ENCODE measurements around the gene REEP5.
A peak's percentile ranks its signal among the peaks of the same experiment; 100 is the strongest.

The REEP5 gene

DNA sequence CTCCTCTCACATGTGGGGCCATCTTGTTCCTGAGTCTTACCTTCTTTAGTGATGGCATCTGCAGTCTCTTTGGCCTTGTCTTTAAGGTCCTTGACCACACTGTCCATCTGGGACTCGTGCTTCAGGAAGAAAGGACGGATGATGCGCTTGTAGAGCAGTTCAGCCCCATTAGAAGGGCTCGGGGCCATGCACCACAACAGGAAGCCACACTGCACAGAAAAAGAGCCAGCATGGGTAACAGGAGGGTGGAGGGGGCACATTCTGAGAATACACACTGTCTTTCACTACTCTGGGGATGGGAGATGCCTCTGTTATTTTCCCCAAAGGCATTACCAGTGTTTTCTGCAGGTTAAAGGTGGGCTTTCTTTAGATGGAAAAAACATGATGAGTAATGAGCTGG lies 35.1 kb downstream of the REEP5 start:
- Histone ChIP-seq H3K27ac (no peak overlapping the region), H3K36me3 (peaks cover 55% of the 10 kb centered on the region), H3K9me3 (ENCODE audit: severe bottlenecking) (no peaks in the 10 kb centered on the region), H3K27me3 (ENCODE audit: insufficient read depth, low read depth, severe bottlenecking) (no peaks in the 10 kb centered on the region), H3K4me3 (ENCODE audit: low read depth, low read length) (no peak overlapping the region)
- TF ChIP-seq, protein P1, sequence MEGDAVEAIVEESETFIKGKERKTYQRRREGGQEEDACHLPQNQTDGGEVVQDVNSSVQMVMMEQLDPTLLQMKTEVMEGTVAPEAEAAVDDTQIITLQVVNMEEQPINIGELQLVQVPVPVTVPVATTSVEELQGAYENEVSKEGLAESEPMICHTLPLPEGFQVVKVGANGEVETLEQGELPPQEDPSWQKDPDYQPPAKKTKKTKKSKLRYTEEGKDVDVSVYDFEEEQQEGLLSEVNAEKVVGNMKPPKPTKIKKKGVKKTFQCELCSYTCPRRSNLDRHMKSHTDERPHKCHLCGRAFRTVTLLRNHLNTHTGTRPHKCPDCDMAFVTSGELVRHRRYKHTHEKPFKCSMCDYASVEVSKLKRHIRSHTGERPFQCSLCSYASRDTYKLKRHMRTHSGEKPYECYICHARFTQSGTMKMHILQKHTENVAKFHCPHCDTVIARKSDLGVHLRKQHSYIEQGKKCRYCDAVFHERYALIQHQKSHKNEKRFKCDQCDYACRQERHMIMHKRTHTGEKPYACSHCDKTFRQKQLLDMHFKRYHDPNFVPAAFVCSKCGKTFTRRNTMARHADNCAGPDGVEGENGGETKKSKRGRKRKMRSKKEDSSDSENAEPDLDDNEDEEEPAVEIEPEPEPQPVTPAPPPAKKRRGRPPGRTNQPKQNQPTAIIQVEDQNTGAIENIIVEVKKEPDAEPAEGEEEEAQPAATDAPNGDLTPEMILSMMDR (IDR thresholded peaks at IDR 0.05; ENCODE audit: low read depth, low read length): no peak
- no peak for DNase-seq

DNA sequence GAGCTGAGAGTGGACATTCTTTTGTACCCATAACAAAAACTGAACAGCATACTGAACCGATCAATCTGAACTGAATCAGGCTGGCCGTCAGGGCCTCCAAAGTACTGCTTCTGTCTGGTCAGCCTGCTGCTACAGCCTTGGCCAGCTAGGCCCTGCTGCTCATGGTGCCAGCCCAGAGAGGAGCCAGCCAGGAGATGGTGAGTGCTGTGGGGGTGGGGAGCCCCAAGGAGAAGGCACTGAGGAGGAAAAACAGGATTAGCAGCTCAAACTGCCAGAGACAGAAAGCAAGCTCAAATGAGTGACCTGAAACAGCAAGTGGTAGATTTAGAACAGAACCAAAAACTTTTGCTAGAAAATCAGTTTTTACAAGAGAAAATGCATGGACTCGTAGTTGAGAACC lies 37.0 kb downstream of the REEP5 start:
- no peaks in the 10 kb centered on the region for H3K9me3 ChIP-seq (ENCODE audit: severe bottlenecking)
- TF ChIP-seq, protein P1 (IDR thresholded peaks at IDR 0.05; ENCODE audit: low read depth, low read length): no peak
- H3K27me3 ChIP-seq (ENCODE audit: insufficient read depth, low read depth, severe bottlenecking): no peaks in the 10 kb centered on the region
- H3K36me3 ChIP-seq: peaks cover 72% of the 10 kb centered on the region
- H3K27ac ChIP-seq: peak overlapping the region; percentile 11; the same call in 1 of the 2 replicates
- no peak overlapping the region for H3K4me3 ChIP-seq (ENCODE audit: low read depth, low read length)
- no peak for DNase-seq

DNA sequence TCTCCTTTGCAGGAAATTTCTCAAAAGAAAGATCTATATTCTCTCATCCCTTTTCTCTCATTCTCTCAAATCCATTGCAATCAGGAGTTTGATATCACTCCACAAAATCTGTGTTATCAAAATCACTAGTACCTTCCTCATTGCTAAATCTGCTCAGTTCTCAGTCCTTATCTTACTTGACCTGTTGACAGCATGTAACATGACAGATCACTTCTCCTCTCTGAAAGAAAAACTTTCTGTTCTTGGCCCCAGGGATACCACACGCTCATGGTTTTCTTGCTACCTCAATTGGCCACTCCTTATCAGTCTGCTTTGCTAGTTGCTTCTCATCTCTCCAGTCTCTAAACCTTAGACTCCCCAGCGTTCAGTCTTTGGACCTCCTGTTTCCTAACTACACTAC lies 38.8 kb downstream of the REEP5 start:
- Histone ChIP-seq H3K9me3 (ENCODE audit: severe bottlenecking) (no peaks in the 10 kb centered on the region), H3K27me3 (ENCODE audit: insufficient read depth, low read depth, severe bottlenecking) (no peaks in the 10 kb centered on the region), H3K27ac (0 out of 2 replicates have a peak overlapping the region, but pooled peaks have one; percentile 23), H3K4me3 (ENCODE audit: low read depth, low read length) (no peak overlapping the region), H3K36me3 (peaks cover 85% of the 10 kb centered on the region)
- no peak for DNase-seq
- TF ChIP-seq, protein P1 (IDR thresholded peaks at IDR 0.05; ENCODE audit: low read depth, low read length): no peak

DNA sequence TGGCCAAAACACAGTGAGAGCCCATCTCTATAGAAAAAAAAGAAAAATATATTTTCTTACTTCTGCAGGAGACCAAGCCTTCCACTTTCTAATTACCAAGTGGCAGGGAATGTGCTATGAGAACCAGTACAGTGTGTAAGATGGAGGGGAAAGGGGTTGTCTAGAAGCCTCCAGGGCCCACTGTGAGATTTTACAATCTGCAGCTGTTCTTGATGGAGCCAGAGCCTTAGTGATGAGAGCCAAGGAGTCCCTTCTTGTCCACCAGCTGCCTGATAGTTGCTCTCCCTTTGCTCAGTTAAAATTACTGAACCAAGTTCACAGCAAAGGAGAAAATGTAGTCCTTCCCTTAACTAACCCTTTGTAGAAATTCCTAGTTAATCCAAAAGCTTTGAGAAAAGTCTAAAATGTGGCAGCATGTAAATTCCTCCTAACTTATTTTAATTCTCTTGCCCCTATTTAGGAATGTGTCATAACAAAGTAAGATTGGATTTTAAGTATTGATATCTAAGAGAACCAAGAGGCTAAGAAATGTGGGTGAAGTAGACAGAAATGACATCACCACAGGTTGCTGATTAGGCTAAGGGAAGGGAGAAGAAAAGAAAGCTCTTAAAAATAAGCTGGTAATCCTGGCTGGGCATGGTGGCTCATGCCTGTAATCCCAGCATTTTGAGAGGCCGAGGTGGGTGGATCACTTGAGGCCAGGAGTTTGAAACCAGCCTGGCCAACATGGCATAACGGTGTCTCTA lies 41.6 kb downstream of the REEP5 start:
- Histone ChIP-seq H3K27ac (no peak overlapping the region; the same call in 1 of the 2 replicates), H3K4me3 (ENCODE audit: low read depth, low read length) (no peak overlapping the region)
- TF ChIP-seq, protein P1 (IDR thresholded peaks at IDR 0.05; ENCODE audit: low read depth, low read length): no peak

DNA sequence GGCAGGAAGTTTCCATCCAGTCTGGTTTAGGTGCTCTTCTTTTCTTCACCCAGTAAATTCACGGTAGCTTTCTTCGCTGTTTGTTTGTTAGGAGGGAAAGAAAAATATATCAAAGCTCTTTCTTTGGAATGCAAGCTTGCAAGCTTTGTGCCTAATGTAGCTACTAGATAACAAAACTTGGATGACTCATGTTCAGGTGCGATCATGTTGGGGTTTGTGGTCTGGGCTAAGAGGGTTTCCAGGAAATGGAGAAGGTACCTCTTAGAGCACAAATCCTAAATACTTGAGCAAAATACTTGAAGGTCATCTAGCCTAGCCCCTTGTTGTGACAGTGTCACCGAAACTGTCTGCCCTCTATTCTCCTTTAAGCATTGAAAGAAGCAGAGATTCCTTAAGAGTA lies 43.3 kb downstream of the REEP5 start:
- no peak for DNase-seq
- Histone ChIP-seq H3K27ac (no peak overlapping the region), H3K4me3 (ENCODE audit: low read depth, low read length) (no peak overlapping the region), H3K9me3 (ENCODE audit: severe bottlenecking) (no peaks in the 10 kb centered on the region), H3K36me3 (peaks cover 51% of the 10 kb centered on the region), H3K27me3 (ENCODE audit: insufficient read depth, low read depth, severe bottlenecking) (no peaks in the 10 kb centered on the region)
- TF ChIP-seq, protein P1 (IDR thresholded peaks at IDR 0.05; ENCODE audit: low read depth, low read length): no peak

More for the DNA sequence above, 41.6 kb downstream of the REEP5 start:
- Histone ChIP-seq H3K36me3 (peaks cover 65% of the 10 kb centered on the region), H3K27me3 (ENCODE audit: insufficient read depth, low read depth, severe bottlenecking) (no peaks in the 10 kb centered on the region), H3K9me3 (ENCODE audit: severe bottlenecking) (no peaks in the 10 kb centered on the region)
- DNase-seq: peak; percentile 15

DNA sequence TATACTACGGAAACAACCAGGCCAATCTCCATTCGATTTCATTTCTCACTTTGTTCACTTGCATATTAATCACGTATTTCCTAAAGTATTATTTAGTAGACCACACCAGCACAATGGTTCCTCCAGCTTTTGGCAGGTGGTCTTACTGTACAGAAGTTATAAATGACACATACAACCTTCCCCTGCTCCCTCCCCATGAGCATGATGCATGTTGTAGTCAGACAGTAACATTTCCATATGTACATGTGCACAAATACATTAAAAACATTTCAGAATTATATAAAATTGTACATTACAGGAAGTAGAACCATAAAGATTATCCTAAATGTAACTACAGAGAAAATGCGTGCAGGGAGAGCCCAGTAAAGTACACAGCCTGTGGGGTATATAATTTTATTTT lies 43.9 kb downstream of the REEP5 start:
- DNase-seq: no peak
- H3K4me3 ChIP-seq (ENCODE audit: low read depth, low read length): no peak overlapping the region
- H3K27me3 ChIP-seq (ENCODE audit: insufficient read depth, low read depth, severe bottlenecking): no peaks in the 10 kb centered on the region
- peaks cover 48% of the 10 kb centered on the region for H3K36me3 ChIP-seq
- TF ChIP-seq, protein P1 (IDR thresholded peaks at IDR 0.05; ENCODE audit: low read depth, low read length): no peak
- no peak overlapping the region for H3K27ac ChIP-seq
- H3K9me3 ChIP-seq (ENCODE audit: severe bottlenecking): no peaks in the 10 kb centered on the region

Measured in WERI-Rb-1 (cell line).